ENCODE results near the gene CYCS.
A peak's percentile ranks its signal among the peaks of the same experiment; 100 is the strongest.
"Not testable (repeated sequence)": the region's sequence is repeated elsewhere in the genome, so short reads cannot be mapped to it uniquely, and the experiment has no call there.

CYCS gene

DNA sequence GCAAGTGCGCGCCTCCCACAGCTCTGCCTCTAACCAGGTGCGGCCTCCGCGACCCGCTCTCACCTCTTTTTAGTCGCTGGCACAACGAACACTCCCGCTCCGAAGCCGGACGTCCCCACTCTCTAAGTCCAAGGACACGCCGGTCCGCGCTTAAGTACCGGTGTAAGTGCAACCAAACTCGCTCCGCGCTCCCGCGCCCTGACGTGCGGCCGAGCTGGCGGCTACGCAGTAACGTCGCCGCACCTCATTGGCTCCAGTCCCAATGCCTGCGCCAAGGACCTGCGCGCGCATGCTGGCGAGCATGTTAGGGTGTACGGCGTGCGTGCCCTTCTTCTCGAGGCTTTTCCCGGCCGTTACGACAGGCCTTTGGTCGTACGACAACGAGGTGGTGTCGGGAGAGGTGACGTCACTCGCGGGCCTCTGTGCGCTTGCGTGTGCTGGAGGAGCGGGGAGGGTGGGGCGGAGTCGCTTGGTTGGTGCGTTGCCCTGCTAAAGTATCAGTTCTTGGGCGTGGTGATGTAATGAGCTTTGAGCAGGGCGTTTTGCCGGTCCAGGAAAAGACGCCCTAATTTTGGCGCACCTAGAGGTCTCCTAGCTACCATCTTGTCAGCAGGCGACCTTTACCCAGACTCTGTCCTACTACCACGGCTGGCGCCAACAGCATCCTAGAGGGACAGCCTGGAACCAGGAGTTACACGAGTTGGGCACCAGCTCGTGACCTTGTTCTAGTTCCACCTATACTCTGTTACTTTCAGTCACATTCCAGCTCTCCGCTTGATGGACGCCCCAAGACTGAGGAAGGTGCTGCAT, at the start of gene CYCS:
TSS of gene CYCS (minus strand) at position 124 of the 810 bp plus-strand sequence. CDS start 1,141 bp downstream, outside the sequence.
- H3K4me3 ChIP-seq (ENCODE audit: low read depth, low read length) = peak within 1 kb of the TSS; percentile 99

GRCh38 chr7:25173184-25173583, 48.1 kb upstream of the CYCS start:
- H3K4me3 ChIP-seq (ENCODE audit: low read depth, low read length) = no peak overlapping the region

DNA sequence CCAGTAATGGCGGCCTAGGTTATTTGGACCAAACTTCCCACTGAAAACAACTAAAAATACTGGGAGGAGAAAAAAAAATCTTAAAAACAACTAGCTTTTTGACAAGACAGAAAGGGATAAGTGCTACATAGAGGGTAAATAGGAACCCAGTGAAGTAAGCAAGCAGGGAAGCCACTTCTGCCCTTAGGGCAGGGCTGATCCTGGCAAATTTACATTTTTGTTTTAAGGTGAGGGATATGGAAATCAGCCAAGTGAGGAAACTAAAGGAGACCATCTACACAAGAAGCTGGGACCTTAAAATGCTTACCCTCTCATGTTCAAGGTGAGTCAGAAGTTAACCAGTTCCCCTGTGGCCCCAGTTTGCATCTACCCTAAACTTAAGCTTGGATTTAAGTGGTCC, 46.5 kb upstream of the CYCS start:
- H3K4me3 ChIP-seq (ENCODE audit: low read depth, low read length) = no peak overlapping the region

DNA sequence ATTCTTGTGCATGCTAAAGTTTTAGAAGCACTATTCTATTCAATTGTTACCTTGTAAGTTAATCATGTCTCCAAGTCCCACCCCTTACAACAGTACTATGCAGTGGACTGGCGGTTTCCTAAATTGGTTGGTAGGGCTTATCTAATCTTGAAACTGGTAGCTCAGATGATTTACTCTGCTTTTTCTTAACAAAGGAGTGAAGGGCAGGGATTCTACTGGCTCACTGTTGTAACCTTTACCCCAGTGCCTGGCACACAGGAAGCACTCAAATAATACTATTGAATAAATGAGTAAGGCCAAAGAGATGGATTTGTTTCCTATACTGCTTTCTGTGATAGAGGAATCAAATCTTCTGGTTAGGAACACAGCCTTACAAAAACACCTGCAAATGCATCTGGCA, 46.0 kb upstream of the CYCS start:
- no peak overlapping the region for H3K4me3 ChIP-seq (ENCODE audit: low read depth, low read length)

- H3K4me3 ChIP-seq (ENCODE audit: low read depth, low read length) = no peak overlapping the region
Measured at GRCh38 chr7:25169683-25170082, 44.6 kb upstream of the CYCS start.

DNA sequence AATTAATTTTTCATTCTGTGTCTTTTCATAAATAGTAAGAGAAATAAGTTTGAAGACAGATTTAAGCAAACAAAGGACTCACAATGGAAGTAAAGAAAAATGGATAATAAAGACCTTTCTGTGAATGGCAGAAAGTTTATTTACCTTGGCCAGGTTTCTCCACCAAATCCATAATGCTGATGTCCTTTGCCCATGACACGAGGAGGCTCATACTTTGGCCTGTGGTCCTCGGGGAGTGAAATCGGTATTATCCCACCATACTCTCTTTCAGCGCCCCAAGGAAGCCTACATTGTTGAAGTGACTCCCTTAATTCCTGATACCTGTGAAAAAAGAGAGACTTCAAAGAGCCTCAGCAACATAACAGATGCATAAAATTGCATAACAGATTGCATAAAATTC, 43.1 kb upstream of the CYCS start:
- H3K4me3 ChIP-seq (ENCODE audit: low read depth, low read length) = no peak overlapping the region

DNA sequence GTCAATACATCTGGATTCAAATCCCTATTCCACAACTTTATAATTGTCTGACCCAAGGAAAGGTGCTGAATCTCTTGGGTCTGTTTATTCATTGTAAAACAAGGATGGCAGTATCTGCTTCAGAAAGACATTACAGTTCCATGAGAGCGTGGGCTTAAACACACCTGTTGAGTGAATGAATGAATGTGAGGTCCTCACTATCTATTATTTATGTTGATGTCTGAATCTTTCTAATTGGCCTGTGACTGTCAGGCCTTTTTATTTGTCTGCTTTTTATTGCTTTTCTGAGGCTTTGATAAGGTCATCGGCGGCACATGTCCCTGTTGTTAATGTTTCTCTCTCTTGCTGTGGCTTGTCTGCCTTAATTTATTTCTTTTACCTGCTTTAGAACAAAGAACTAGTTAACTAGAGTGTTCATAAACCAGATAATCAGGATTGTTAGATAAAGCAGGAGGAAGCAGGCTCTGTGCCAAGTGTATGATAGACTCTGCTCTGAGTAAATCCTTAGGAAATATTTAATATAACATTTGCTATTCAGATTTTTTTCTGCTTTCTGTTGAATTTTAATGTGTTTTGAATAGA, 42.3 kb upstream of the CYCS start:
- H3K4me3 ChIP-seq (ENCODE audit: low read depth, low read length) = no peak overlapping the region

DNA sequence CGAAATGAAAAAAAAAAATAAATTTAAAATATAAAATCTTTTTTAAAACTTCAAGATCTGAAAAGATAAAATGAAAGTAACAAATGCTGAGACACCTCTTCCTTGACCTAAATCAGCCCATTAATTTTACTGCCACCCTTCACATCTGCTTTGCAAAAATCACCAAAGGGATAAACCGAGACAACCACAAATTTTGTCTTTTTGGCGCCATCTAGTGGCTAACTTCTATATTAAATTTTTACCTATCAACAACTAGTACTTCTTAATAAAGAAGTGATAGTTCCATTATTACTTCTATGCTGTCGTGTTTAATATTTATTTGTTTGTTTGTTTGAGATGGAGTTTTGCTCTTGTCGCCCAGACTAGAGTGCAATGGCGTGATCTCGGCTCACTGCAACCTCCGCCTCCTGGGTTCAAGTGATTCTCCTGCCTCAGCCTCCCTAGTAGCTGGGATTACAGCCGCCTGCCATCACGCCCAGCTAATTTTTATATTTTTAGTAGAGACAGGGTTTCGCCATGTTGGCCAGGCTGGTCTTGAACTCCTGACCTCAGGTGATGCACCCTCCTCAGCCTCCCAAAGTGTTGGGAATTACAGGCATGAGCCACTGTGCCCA, 35.0 kb upstream of the CYCS start:
- H3K4me3 ChIP-seq (ENCODE audit: low read depth, low read length) = not testable (repeated sequence)

DNA sequence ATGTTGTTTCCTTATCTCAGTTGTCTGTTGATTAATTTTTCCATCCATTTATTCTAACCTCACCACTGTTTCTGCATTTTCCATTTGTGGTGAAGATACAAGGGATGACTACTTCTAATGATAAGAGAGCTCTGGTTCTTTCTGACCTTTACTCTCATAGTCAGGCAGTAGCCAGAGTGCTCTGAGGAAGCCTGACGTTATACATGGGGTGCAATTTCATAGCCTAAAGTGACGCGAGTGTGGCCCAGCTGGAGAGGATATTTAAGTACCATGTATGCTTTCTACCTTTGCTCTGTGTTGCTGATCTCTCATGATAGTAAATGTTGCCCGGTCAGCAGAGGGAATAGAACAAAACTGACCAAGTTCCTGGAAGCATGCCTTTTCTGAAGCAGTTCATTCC, 33.9 kb upstream of the CYCS start:
- H3K4me3 ChIP-seq (ENCODE audit: low read depth, low read length) = no peak overlapping the region

GRCh38 chr7:25151773-25152172, 26.7 kb upstream of the CYCS start:
- H3K4me3 ChIP-seq (ENCODE audit: low read depth, low read length) = no peak overlapping the region

DNA sequence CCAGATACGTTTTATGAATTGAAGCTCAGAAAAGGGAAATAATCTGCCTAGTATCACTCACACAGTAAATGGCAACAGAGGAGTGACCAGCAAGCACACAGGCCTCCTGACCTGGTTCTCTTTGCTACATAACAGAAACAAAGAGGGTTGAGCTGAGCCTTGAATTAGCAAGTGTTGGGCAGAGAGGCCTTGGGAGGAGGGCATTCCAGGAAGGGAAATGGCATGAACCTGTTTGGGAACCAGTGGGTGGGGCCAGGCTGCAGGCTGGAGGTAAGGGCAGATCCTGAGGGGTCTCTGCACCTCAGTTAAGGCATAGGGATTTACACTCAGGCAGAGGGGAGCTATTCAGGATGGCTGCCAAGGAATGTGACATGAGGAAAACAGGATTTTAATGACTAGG, 24.8 kb upstream of the CYCS start:
- H3K4me3 ChIP-seq (ENCODE audit: low read depth, low read length) = no peak overlapping the region

GRCh38 chr7:25148772-25149575, 23.9 kb upstream of the CYCS start:
- H3K4me3 ChIP-seq (ENCODE audit: low read depth, low read length) = no peak overlapping the region

DNA sequence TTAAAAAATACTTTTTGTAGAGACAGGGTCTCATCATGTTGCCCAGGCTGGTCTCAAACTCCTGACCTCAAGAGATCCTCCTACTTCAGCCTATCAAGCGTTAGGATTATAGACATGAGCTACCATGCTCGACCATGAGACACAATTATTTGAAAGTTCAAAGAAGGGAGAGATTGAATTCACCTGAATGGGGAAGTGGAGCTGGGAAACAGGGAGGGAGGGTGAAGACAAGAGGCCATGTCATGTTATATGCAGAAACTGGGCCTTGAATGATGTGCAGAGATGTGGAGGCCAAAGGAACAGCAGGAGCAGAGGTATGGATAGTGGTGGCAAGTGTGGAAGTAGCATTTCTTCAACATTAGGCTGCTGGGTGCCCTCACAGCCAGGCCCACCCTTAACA, 18.7 kb upstream of the CYCS start:
- H3K4me3 ChIP-seq (ENCODE audit: low read depth, low read length) = no peak overlapping the region

DNA sequence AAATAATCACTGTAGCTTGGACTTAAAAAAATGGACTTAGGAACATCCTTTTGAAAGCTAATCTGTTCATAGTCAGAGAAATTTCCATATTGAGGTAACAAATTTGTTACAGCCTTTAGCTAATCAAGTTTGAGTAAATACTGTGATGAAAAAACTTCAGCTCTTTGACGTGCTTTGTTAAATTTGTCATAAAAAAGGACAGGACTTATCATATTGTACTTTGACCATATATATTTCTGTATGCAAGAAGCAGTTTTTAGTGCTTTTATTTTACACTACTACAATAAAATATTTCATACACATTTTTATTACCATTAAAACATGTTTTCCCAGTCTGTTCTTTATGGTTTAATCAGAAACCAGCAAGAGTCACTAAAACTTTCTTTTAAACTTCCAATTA, 14.5 kb upstream of the CYCS start:
- H3K4me3 ChIP-seq (ENCODE audit: low read depth, low read length) = no peak overlapping the region

DNA sequence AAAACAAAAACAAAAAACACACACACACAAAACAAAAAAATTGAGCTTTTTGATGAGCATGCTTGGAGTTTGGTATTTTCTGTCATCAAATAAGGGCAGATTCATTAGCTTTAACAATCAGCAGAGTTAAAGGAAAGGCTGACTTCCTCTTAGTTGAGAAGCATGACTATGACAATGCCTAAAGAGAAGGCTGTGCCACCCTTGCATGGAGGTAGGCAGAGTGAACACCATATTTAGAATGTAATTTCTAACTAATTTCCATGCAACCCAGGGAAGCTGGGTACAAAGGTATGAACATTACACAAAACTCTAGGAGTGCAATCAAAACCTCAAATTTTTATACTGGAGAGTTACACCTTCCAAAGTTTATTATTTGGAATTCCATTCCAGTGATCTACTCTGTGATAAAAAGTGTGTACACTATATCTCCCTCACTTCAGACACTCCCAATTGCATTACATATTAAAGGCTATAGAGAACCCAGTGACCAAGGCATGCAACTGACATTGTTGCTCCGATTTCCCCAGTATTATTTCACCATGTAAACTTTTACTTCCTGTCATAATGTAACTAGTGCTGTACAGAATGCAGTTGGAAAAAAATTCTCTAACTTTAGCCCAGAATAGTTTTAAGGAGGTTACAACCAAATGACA, 9.4 kb upstream of the CYCS start:
- H3K4me3 ChIP-seq (ENCODE audit: low read depth, low read length) = no peak overlapping the region

DNA sequence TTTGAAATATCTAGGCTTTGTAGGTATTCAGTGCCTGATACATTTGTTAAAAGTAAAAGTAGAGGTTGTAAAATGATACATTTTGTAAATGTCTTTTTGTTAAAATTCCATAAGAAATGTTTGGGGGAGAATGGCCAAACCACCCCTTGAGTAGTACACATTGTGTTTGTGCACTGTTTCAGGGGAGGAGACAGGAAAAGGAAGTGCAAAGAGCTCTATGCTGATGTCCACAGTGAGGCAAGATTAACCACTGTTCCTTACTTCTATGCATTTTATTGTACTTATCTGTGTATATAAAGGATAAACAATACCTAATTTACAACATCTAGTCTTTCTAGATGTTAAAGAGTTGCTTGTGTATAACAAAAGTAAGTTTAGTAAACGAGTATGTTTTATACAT, 7.4 kb upstream of the CYCS start:
- H3K4me3 ChIP-seq (ENCODE audit: low read depth, low read length) = no peak overlapping the region

- no peak overlapping the region for H3K4me3 ChIP-seq (ENCODE audit: low read depth, low read length)
Measured at GRCh38 chr7:25126751-25127150, 1.7 kb upstream of the CYCS start.

DNA sequence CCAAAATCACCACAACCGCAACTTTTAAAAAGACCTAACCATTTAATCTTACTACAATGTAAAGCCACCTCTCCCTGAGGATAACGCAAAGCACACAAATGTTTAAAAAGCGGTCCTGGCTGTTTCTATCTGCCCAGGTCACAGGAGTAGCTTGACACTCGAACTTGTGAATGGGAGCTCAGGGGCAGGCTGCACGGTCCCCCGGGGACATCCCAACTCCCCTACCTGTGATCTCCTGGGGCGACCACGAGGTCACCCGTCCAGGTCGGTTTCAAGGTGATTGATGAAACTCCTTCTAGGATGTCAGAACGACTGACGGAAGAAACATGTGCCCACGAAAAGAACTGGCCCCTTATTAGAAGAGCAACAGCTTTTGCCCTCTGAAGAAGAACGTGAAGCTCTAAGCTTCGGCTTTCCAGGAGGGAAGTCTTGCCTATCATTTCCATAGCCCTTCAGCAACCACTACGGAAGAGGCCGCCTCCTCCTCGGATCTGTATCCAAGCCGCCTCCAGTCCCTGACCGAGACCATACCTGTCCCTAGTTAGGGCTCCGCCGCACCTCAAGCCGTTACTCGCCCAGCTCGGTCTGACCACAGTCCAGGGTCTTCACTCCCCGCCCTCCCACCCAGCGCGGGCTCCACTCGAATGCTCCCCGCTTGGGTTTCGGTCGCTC, 459 bp downstream of the CYCS start:
- peak overlapping the region; percentile 99 for H3K4me3 ChIP-seq (ENCODE audit: low read depth, low read length)

- no peak overlapping the region for H3K4me3 ChIP-seq (ENCODE audit: low read depth, low read length)
Measured at GRCh38 chr7:25122373-25122772, 2.7 kb downstream of the CYCS start.

DNA sequence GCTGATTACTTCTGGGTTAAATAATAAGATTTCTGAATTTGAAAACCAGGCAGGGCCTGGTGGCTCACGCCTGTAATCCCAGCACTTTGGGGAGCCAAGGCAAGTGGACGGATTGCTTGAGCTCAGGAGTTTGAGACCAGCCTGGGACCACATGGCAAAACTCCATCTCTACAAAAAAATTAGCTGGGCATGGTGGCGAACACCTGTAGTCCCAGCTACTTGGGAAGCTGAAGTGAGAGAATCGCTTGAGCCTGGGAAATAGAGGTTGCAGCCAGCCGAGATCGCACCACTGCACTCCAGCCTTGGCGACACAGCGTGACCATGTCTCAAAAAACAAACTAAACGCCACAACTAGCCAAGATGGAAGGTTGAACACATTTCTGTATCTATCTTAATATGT, 3.5 kb downstream of the CYCS start:
- no peak overlapping the region for H3K4me3 ChIP-seq (ENCODE audit: low read depth, low read length)
